ENCODE data around the gene TTLL8.

TTLL8 gene

GRCh38 chr22:50053861-50054260 lies 4.2 kb downstream of the TTLL8 start:
- POLR2A ChIA-PET: no interaction called here

DNA sequence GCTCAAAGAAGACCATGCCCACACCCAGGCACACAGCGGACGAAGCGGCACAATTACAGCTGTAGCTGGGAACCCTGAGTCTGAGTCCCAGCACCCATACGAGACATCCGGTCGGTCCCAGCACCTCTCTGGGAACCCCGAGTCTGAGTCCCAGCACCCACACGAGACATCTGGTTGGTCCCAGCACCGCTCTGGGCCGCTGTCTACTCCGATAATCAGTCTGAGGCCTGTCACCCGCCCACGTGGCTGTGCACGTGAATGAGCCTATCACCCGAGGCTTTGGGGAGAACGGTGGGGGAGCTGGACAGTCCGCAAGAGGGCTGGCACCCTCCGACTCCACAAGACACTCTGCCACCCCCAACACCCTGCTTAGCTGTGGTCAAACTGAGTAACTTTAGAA lies 6.2 kb downstream of the TTLL8 start:
- no peak for DNase-seq (ENCODE audit: extremely low spot score)
- ChIA-PET POLR2A (no interaction called here), CTCF (no interaction called here)
- TF ChIP-seq TARDBP (IDR thresholded peaks at IDR 0.05) (no peak), ARNT (IDR thresholded peaks at IDR 0.05) (no peak), ZNF384 (IDR thresholded peaks at IDR 0.05) (no peak), FOXK2 (IDR thresholded peaks at IDR 0.05) (no peak), NFRKB (IDR thresholded peaks at IDR 0.05) (no peak), L3MBTL2 (conservative IDR thresholded peaks at IDR 0.05) (no peak), SP1 (IDR thresholded peaks at IDR 0.05) (no peak), LEF1 (IDR thresholded peaks at IDR 0.05; ENCODE audit: borderline replicate concordance) (no peak), FOXA1 (IDR thresholded peaks at IDR 0.05) (no peak), BHLHE40 (IDR thresholded peaks at IDR 0.05; ENCODE audit: borderline replicate concordance) (no peak), SUZ12 (IDR thresholded peaks at IDR 0.05) (no peak), HDGF (IDR thresholded peaks at IDR 0.05; ENCODE audit: borderline replicate concordance) (no peak)
- TF ChIP-seq, protein P1, sequence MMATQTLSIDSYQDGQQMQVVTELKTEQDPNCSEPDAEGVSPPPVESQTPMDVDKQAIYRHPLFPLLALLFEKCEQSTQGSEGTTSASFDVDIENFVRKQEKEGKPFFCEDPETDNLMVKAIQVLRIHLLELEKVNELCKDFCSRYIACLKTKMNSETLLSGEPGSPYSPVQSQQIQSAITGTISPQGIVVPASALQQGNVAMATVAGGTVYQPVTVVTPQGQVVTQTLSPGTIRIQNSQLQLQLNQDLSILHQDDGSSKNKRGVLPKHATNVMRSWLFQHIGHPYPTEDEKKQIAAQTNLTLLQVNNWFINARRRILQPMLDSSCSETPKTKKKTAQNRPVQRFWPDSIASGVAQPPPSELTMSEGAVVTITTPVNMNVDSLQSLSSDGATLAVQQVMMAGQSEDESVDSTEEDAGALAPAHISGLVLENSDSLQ (IDR thresholded peaks at IDR 0.05): no peak

More at GRCh38 chr22:50053861-50054260, 4.2 kb downstream of the TTLL8 start:
- DNase-seq (ENCODE audit: extremely low spot score): no peak
- TF ChIP-seq L3MBTL2 (conservative IDR thresholded peaks at IDR 0.05): no peak
- CTCF ChIA-PET: interaction anchor here (0.6 to 1.0 kb wide), 2 partner anchors 22 to 444 kb away, joined by 4 to 5 read pairs; no protein-coding TSS in a partner anchor

DNA sequence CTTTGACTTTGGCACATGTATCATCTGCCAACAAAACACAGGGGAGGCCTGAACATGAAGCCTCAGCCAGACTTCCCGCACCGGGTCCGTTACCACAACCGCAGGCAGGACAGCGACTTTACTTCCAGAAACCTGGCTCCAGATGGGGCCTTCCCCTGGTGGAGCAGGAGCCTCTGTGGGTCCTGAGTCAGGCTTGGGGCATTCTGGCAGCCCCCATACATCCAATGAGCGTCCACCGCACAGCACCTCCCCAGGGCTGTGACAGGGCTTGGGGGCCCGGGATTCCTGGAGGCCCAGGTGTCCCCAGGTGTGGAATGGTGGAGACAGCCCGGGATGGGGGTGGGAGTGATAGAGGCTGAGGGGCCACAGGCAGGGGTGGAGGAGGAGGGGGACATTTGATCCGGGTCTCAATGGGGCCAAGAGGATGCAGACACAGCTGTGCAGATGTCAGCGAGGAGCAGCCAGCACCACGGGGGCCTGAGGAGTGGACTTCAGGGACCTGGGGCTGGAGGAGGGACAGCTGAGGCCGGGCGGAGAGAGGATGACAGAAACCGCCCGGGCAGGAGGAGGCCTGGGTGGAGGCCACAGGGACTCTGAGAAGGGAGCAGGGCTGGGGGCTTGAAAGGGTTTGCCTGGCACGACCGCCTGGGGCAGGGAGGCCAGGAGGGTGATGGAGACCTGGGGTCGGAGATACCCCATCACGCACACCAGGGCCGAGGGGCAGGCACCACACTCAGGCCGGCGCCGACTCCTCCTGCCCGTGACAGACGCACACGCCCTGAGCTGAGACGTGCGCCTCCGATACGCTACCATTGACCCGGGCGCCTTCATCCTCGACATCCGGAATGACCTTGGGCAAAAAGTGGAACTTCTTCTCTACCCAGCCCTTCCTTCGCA lies 8.6 kb downstream of the TTLL8 start:
- ChIA-PET POLR2A (no interaction called here), CTCF (interaction anchor here (1.8 kb wide), 1 partner anchor 19 kb away, joined by 5 read pairs; no protein-coding TSS in a partner anchor)
- TF ChIP-seq NFRKB (IDR thresholded peaks at IDR 0.05) (no peak), FOXM1 (IDR thresholded peaks at IDR 0.05; ENCODE audit: borderline replicate concordance) (no peak)
- no peak for DNase-seq (ENCODE audit: extremely low spot score)

- ChIA-PET CTCF (interaction anchor here (1.8 kb wide), 1 partner anchor 19 kb away, joined by 5 read pairs; no protein-coding TSS in a partner anchor), POLR2A (no interaction called here)
- TF ChIP-seq, protein P1 (IDR thresholded peaks at IDR 0.05): no peak
- TF ChIP-seq CTBP1 (IDR thresholded peaks at IDR 0.05; ENCODE audit: borderline replicate concordance): no peak
- TF ChIP-seq ELF4 (IDR thresholded peaks at IDR 0.05): no peak
- TF ChIP-seq L3MBTL2 (conservative IDR thresholded peaks at IDR 0.05): no peak
- no peak for TF ChIP-seq ARNT (IDR thresholded peaks at IDR 0.05)
- no peak for TF ChIP-seq FOXM1 (IDR thresholded peaks at IDR 0.05; ENCODE audit: borderline replicate concordance)
- no peak for TF ChIP-seq FOXA1 (IDR thresholded peaks at IDR 0.05)
- no peak for TF ChIP-seq BHLHE40 (IDR thresholded peaks at IDR 0.05; ENCODE audit: borderline replicate concordance)
- TF ChIP-seq LEF1 (IDR thresholded peaks at IDR 0.05; ENCODE audit: borderline replicate concordance): no peak
- TF ChIP-seq ZNF384 (IDR thresholded peaks at IDR 0.05): no peak
- no peak for TF ChIP-seq SP1 (IDR thresholded peaks at IDR 0.05)
- no peak for TF ChIP-seq FOXK2 (IDR thresholded peaks at IDR 0.05)
- DNase-seq (ENCODE audit: extremely low spot score): no peak
These were observed 9.3 kb downstream of the TTLL8 start for GRCh38 chr22:50048836-50049235.

DNA sequence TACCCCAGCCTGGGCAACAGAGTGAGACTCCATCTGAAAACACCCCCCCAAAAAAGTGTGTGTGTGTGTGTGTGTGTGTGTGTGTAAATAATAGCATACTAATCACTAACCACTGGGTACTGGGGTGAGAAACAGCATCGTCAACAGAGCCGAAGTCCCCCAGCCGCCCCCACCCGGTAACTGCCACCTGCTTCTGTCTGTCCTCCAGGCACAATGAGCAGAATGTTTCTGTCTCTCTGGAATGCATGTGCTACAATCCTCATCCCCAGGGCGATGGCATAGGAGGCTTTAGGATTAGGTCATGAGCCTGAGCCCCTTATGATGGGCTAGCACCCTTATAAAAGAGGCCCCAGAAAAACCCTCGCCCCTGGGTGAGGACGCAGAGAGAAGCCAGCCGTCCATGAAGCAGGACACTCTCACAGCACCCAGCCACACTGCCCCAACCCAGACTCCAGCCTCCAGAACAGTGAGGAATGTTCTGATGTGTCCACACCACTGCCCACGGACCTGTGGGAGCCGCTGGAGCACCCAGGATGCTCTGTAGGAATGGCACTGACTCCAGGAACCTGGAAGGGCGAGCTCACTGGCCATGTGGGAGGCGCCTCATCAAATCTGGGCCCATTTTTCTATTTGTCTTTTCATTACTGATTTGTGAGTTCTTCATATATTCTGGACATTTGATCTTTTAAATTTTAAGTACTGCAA lies 9.9 kb downstream of the TTLL8 start:
- TF ChIP-seq ZNF384 (IDR thresholded peaks at IDR 0.05) (no peak), LEF1 (IDR thresholded peaks at IDR 0.05; ENCODE audit: borderline replicate concordance) (no peak), FOXM1 (IDR thresholded peaks at IDR 0.05; ENCODE audit: borderline replicate concordance) (no peak), HDGF (IDR thresholded peaks at IDR 0.05; ENCODE audit: borderline replicate concordance) (no peak), ELF4 (IDR thresholded peaks at IDR 0.05) (no peak), FOXA1 (IDR thresholded peaks at IDR 0.05) (no peak), SP1 (IDR thresholded peaks at IDR 0.05) (no peak), TARDBP (IDR thresholded peaks at IDR 0.05) (no peak), SUZ12 (IDR thresholded peaks at IDR 0.05) (no peak), ARNT (IDR thresholded peaks at IDR 0.05) (no peak), CTBP1 (IDR thresholded peaks at IDR 0.05; ENCODE audit: borderline replicate concordance) (no peak)
- TF ChIP-seq, protein P1 (IDR thresholded peaks at IDR 0.05): no peak
- DNase-seq (ENCODE audit: extremely low spot score): no peak
- ChIA-PET CTCF (interaction anchor here (1.8 kb wide), 1 partner anchor 18 kb away, joined by 5 read pairs; no protein-coding TSS in a partner anchor), POLR2A (no interaction called here)

DNA sequence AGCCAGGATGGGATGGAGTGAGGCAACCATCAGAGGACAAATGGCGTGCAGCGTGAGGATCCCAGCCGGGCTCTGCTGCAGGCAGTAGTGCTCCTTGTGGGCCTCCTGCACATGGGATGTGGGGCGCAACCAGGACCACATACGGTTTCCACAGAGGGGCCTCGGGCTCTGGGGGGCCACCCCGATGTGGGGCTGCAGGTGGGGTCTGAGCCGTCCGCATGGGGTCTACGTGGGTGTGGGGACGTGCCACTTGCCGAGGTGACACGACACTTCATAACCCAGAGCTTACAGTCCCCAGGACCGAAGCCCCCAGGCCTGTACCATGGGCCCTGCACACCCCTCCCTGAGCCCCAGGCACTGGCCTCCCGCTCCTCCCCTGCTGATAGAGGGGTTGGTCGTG lies 10.8 kb downstream of the TTLL8 start:
- ChIA-PET CTCF (no interaction called here), POLR2A (no interaction called here)
- DNase-seq (ENCODE audit: extremely low spot score): no peak
- TF ChIP-seq NFRKB (IDR thresholded peaks at IDR 0.05): no peak
- no peak for TF ChIP-seq FOXK2 (IDR thresholded peaks at IDR 0.05)
- TF ChIP-seq ARNT (IDR thresholded peaks at IDR 0.05): no peak
- no peak for TF ChIP-seq FOXA1 (IDR thresholded peaks at IDR 0.05)
- no peak for TF ChIP-seq TARDBP (IDR thresholded peaks at IDR 0.05)
- TF ChIP-seq CTBP1 (IDR thresholded peaks at IDR 0.05; ENCODE audit: borderline replicate concordance): no peak
- TF ChIP-seq L3MBTL2 (conservative IDR thresholded peaks at IDR 0.05): no peak
- no peak for TF ChIP-seq ELF4 (IDR thresholded peaks at IDR 0.05)
- no peak for TF ChIP-seq SP1 (IDR thresholded peaks at IDR 0.05)
- TF ChIP-seq, protein P1 (IDR thresholded peaks at IDR 0.05): no peak
- no peak for TF ChIP-seq SUZ12 (IDR thresholded peaks at IDR 0.05)
- no peak for TF ChIP-seq ZNF384 (IDR thresholded peaks at IDR 0.05)
- no peak for TF ChIP-seq FOXM1 (IDR thresholded peaks at IDR 0.05; ENCODE audit: borderline replicate concordance)
- TF ChIP-seq BHLHE40 (IDR thresholded peaks at IDR 0.05; ENCODE audit: borderline replicate concordance): no peak
